ENCODE measurements around the gene FRMD6. TPM values are rescaled to one million over a fixed set of nuclear protein-coding genes. Genes with fewer than 3 reads are reported as not detected.
A peak's percentile ranks its signal among the peaks of the same experiment; 100 is the strongest.

The FRMD6 gene
- total RNA-seq (1 to 10 TPM; 7.8 to 8.8 (median 8.1) TPM), polyA plus RNA-seq (3.1 TPM)
- long read RNA-seq, donor 1, full-length matches to known transcripts = 2 of 6 reads
- long read RNA-seq, donor 1, partial matches to known transcripts = 2 of 6 reads
- long read RNA-seq, donor 1, other reads (novel, unspliced or antisense) = 2 of 6 reads
- long read RNA-seq, donor 2, full-length matches to known transcripts = 1 of 2 reads
- long read RNA-seq, donor 2, partial matches to known transcripts = 0 of 2 reads
- long read RNA-seq, donor 2, other reads (novel, unspliced or antisense) = 1 of 2 reads
- long read RNA-seq, donor 3, full-length matches to known transcripts = 11 of 16 reads
- long read RNA-seq, donor 3, partial matches to known transcripts = 0 of 16 reads
- long read RNA-seq, donor 3, other reads (novel, unspliced or antisense) = 5 of 16 reads
- long read RNA-seq, donor 4, full-length matches to known transcripts = 3 of 3 reads
- long read RNA-seq, donor 4, partial matches to known transcripts = 0 of 3 reads
- long read RNA-seq, donor 4, other reads (novel, unspliced or antisense) = 0 of 3 reads

DNA sequence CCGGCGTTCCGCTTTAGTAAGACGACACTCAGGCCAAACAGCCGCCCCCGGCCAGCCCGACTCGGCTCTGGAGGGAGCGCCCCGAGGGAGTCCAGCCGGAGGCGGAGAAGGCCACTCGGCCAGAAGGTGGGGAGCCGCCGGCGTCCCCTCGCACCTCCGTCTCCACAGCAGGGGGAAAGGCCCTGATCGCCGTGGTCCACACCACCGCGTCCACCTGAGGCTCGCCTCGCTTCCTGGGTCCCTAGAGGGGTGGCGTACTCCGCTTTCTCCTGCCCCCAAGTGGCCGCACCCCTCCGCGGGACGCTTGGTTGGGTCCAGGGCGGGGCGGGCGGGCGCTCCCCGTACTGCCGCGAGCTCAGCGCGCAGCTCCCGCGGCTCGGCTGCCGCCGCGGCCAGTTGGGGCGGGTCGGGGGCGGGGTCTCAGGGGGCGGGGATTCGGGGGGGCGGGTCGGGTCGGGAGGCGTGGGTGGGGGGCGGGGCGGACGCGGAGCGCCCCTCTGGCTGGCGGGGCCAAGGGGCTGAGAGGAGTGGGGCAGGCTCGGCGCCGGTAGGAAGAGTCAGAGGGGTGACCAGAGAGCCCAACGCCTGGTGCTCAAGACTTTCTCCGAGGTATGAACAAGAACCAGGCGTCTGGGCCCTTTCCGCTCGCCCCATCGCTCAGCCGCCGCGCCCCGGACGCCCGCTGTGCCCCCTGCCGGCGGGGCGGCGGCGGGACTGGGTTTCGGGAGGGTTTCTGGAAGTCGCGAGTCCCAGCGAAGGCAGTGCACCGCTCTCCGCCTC, at the start of gene FRMD6:
TSS of gene FRMD6 (plus strand) at position 523 of the 780 bp plus-strand sequence. CDS start 37,927 bp downstream, outside the sequence.
- Histone ChIP-seq H3K4me3 (ENCODE audit: low read length) (peak within 1 kb of the TSS; percentile 76), H3K27ac (ENCODE audit: low read length) (peak within 1 kb of the TSS; percentile 92), H3K4me1 (ENCODE audit: control insufficient read depth, insufficient read depth, low read length) (no peaks in the 10 kb centered on the region), H3K27me3 (ENCODE audit: control insufficient read depth, insufficient read depth) (no peaks in the 10 kb centered on the region), H3K9me3 (ENCODE audit: control insufficient read depth, low read length) (no peaks in the 10 kb centered on the region)
- peak; percentile 96 for ATAC-seq
- WGBS = under 1% methylated on average over 86 of the region's 86 CpGs
- intact Hi-C loops (cut with DNase I) = loop anchor here in 1 of 4 donors (10.0 kb wide), 1 partner anchor 123 kb away; no protein-coding TSS in a partner anchor
- DNase-seq = peak; percentile 91 to 96 (median 95)

DNA sequence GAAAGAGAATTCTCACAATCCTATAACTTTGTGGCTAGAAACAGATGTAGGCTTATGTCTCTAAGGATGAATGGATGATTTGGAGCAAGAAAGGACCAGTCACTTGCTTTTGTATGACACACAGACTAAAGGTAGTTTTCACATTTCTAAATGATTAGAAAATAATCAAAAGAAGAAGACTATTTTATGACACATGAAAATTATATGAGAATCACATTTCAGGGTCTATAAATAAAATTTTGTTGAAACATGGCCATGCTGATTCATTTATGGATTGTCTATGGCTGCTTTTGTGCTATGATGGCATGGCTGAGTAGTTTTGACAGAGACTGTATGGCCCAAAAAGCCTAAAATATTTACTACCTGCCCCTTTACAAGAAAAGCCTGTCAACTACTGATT, 49.4 kb upstream of the FRMD6 start:
- no peak overlapping the region for H3K4me3 ChIP-seq (ENCODE audit: low read length)
- H3K27ac ChIP-seq (ENCODE audit: low read length) = no peak overlapping the region
- no peaks in the 10 kb centered on the region for H3K9me3 ChIP-seq (ENCODE audit: control insufficient read depth, low read length)
- intact Hi-C loops (cut with DNase I) = no loop called here
- H3K27me3 ChIP-seq (ENCODE audit: control insufficient read depth, insufficient read depth) = no peaks in the 10 kb centered on the region
- DNase-seq = no peak
- ATAC-seq = no peak
- H3K4me1 ChIP-seq (ENCODE audit: control insufficient read depth, insufficient read depth, low read length) = peaks cover 1% of the 10 kb centered on the region

DNA sequence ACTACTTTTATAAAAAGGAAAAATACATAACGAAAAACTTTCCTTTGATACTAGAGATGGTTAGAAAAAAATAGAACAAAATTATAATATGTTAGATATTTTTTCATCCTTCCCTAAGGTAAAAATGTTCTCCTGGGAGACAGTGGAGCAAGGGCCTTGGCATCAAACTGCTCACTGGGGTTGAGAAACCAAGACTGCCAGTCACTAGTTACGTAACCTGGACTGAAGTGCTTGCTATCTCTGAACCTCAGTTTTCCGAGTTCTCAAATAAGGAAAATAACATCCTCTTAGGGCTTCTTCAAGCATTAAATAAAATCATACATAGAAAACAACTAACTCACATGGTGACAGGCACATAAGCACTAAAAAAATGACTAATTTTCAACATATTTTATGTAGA, 48.2 kb upstream of the FRMD6 start:
- ATAC-seq = no peak
- no peak for DNase-seq

DNA sequence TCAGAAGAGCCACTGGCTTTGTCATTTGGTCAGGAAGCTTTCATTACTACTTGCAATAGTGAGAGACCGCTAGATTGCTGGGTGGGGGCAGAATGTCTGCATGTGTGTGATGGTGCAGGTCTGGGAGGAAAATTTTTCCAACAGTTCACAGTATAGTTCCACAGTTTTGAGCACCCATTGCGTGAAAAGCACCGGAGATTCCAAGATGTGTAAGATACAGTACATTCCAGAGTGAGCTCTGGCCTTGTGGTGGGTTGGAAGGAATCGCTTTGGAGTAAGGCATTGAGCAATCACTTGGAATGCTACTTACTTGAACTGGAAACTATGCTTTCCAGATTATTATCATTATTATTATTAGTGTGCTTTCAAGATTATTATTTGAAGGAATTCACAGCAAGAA, 47.6 kb upstream of the FRMD6 start:
- 72% methylated on average over 4 of the region's 4 CpGs for WGBS
- DNase-seq (no peak), ATAC-seq (peak in 1 of 2 donors; percentile 49)
- Histone ChIP-seq H3K27ac (ENCODE audit: low read length) (no peak overlapping the region), H3K27me3 (ENCODE audit: control insufficient read depth, insufficient read depth) (no peaks in the 10 kb centered on the region), H3K9me3 (ENCODE audit: control insufficient read depth, low read length) (no peaks in the 10 kb centered on the region), H3K4me1 (ENCODE audit: control insufficient read depth, insufficient read depth, low read length) (peaks cover 1% of the 10 kb centered on the region), H3K4me3 (ENCODE audit: low read length) (no peak overlapping the region)
- intact Hi-C loops (cut with DNase I) = no loop called here

More for the DNA sequence above, 48.2 kb upstream of the FRMD6 start:
- 81% methylated on average over 3 of the region's 3 CpGs for WGBS
- Histone ChIP-seq H3K9me3 (ENCODE audit: control insufficient read depth, low read length) (no peaks in the 10 kb centered on the region), H3K4me1 (ENCODE audit: control insufficient read depth, insufficient read depth, low read length) (peaks cover 1% of the 10 kb centered on the region), H3K27ac (ENCODE audit: low read length) (no peak overlapping the region), H3K27me3 (ENCODE audit: control insufficient read depth, insufficient read depth) (no peaks in the 10 kb centered on the region), H3K4me3 (ENCODE audit: low read length) (no peak overlapping the region)
- intact Hi-C loops (cut with DNase I) = no loop called here

DNA sequence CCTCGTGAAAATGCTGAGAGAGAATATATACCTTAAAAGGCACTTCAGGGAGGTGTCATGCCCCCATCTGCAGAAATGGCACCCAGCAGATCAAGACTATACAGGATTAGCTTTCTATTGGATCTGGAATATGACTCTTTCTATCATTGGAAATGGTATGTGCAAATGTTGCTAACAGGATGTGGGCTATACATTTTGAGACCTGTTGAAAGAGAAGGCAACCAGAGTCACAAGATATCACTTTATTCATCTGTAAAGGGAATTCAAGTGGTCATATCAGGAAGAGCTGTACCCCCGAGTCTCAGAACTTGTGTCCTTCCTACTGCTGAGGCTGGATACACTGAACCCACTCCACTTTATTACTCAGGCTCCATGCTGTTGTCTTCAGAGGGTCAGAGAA, 46.1 kb upstream of the FRMD6 start:
- Histone ChIP-seq H3K27ac (ENCODE audit: low read length) (no peak overlapping the region), H3K9me3 (ENCODE audit: control insufficient read depth, low read length) (no peaks in the 10 kb centered on the region), H3K4me3 (ENCODE audit: low read length) (no peak overlapping the region), H3K27me3 (ENCODE audit: control insufficient read depth, insufficient read depth) (no peaks in the 10 kb centered on the region), H3K4me1 (ENCODE audit: control insufficient read depth, insufficient read depth, low read length) (peaks cover 1% of the 10 kb centered on the region)
- no peak for ATAC-seq
- 82% methylated on average over 2 of the region's 2 CpGs for WGBS
- no peak for DNase-seq
- intact Hi-C loops (cut with DNase I) = no loop called here

DNA sequence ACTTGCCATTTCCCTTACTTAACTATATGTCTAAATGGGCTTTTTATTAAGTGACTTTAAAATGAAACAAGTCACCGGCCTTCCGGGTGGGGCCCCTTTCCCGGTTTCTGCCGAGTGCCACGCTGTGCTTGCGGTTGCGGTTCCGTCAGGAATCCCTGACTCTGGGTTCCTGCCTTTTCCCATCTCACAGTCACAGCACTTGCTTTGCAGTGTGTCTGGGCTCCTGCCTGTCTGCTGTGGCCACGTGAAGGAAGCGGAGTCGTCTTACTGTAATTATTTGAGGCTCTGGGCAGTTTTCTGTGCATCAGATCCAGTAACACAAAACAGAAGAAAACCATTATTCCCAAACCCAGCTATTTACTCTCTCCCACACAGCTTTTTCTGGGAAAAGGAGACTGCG, 44.0 kb upstream of the FRMD6 start:
- 73% methylated on average over 12 of the region's 12 CpGs for WGBS
- Histone ChIP-seq H3K27ac (ENCODE audit: low read length) (no peak overlapping the region), H3K4me3 (ENCODE audit: low read length) (no peak overlapping the region), H3K9me3 (ENCODE audit: control insufficient read depth, low read length) (no peaks in the 10 kb centered on the region), H3K4me1 (ENCODE audit: control insufficient read depth, insufficient read depth, low read length) (no peaks in the 10 kb centered on the region), H3K27me3 (ENCODE audit: control insufficient read depth, insufficient read depth) (no peaks in the 10 kb centered on the region)
- intact Hi-C loops (cut with DNase I) = no loop called here
- ATAC-seq = no peak
- DNase-seq = no peak

DNA sequence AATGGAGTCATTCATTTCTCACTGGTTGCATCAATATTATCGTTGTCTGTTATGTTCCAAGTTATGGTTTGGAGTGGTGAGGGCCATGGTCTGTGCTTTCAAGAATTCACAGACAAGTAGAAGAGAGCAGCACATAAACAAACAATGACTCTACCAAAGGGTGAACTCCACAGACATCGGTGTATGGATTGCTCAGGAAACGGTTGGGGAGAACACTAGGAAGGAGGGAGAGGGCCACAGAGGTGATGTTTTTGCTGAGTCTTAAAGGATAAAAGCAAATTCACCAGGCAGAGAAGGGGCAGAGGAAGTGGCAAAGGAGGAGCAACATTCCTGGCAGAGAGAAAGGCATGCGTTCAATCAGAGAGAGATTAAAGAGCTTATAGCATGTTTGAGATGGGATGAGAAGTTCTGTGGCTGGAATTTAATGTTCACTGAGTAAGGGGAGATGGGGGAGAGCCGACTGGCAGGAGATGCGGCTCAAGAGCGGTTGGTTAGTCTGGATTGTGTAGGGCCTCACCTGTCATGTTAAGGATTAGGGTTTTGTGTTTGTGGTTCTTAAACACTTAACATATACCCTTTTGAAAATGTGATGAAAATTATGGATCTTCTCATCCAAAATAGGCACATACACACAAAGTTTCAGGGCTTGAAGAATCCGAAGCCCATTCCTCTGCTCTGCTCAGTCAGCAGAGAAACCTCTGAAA, 42.3 kb upstream of the FRMD6 start:
- DNase-seq (no peak), ATAC-seq (no peak)
- 64% methylated on average over 8 of the region's 8 CpGs for WGBS
- no peak overlapping the region for H3K27ac ChIP-seq (ENCODE audit: low read length)
- no peak overlapping the region for H3K4me3 ChIP-seq (ENCODE audit: low read length)
- no peaks in the 10 kb centered on the region for H3K27me3 ChIP-seq (ENCODE audit: control insufficient read depth, insufficient read depth)
- intact Hi-C loops (cut with DNase I) = no loop called here
- H3K9me3 ChIP-seq (ENCODE audit: control insufficient read depth, low read length) = no peaks in the 10 kb centered on the region
- no peaks in the 10 kb centered on the region for H3K4me1 ChIP-seq (ENCODE audit: control insufficient read depth, insufficient read depth, low read length)

DNA sequence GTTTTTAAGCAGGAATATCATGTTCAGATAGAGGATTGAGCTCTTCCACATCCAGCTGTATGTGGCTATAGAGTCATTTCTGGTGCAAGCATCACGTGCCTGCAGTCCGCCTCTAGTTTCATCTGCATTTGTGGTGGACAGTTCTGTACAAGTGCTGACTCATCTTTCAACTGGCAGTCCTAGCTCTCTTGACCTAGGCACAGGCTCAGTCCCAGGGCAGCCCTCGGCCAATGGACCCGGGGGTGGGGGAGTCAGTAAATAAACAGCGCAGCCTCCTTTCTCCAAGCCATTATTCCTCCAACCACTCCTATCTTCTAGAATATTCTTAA, 41.8 kb upstream of the FRMD6 start:
- H3K4me1 ChIP-seq (ENCODE audit: control insufficient read depth, insufficient read depth, low read length) = no peaks in the 10 kb centered on the region
- H3K9me3 ChIP-seq (ENCODE audit: control insufficient read depth, low read length) = no peaks in the 10 kb centered on the region
- no peak for ATAC-seq
- no peak overlapping the region for H3K4me3 ChIP-seq (ENCODE audit: low read length)
- no peak for DNase-seq
- H3K27ac ChIP-seq (ENCODE audit: low read length) = no peak overlapping the region
- 91% methylated on average over 5 of the region's 5 CpGs for WGBS
- no peaks in the 10 kb centered on the region for H3K27me3 ChIP-seq (ENCODE audit: control insufficient read depth, insufficient read depth)
- intact Hi-C loops (cut with DNase I) = no loop called here

DNA sequence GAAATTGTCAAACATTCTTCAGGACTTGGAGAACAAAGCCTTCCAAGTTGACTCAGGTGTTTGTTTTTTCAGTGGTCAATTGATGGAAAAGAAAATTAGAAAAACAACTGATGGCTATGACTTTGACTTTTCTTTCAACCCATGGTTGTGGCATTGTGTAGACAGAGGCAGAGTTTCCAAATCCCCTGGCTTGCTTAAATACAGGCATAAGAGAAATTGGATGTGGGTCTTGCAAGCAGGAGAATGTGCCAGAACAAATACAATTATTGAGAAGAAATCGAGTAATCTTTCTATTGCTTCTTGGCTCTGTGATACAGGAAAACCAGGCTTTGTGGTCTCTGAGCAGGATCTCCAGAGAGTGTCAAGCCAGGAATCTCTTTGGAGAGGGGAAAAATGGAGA, 40.9 kb upstream of the FRMD6 start:
- H3K27me3 ChIP-seq (ENCODE audit: control insufficient read depth, insufficient read depth) = no peaks in the 10 kb centered on the region
- no peak overlapping the region for H3K4me3 ChIP-seq (ENCODE audit: low read length)
- no peak for ATAC-seq
- no peak overlapping the region for H3K27ac ChIP-seq (ENCODE audit: low read length)
- no peaks in the 10 kb centered on the region for H3K4me1 ChIP-seq (ENCODE audit: control insufficient read depth, insufficient read depth, low read length)
- WGBS = 39% methylated on average over 1 of the region's 1 CpG
- H3K9me3 ChIP-seq (ENCODE audit: control insufficient read depth, low read length) = no peaks in the 10 kb centered on the region
- intact Hi-C loops (cut with DNase I) = no loop called here
- DNase-seq = no peak

DNA sequence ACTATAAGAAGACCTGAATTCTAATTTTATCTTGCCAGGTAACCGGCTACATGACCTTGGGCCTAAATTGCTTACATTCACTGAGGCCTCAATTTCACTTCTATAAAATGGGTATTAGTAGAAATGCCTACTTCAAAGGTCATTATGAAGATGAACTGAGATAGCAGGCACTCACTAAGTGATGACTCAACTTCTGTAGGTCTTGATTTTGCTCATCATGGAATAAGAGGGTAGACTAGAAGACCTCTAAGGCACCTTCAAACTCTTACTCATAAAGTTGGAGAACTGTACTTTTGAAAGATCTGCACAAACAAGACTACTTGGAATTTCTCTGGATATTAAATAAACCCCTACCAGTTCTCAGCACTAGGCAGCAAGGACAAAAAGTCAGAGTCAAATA, 39.3 kb upstream of the FRMD6 start:
- no peaks in the 10 kb centered on the region for H3K27me3 ChIP-seq (ENCODE audit: control insufficient read depth, insufficient read depth)
- no peaks in the 10 kb centered on the region for H3K4me1 ChIP-seq (ENCODE audit: control insufficient read depth, insufficient read depth, low read length)
- intact Hi-C loops (cut with DNase I) = no loop called here
- ATAC-seq = no peak
- WGBS = 94% methylated on average over 1 of the region's 1 CpG
- H3K9me3 ChIP-seq (ENCODE audit: control insufficient read depth, low read length) = no peaks in the 10 kb centered on the region
- no peak for DNase-seq
- no peak overlapping the region for H3K4me3 ChIP-seq (ENCODE audit: low read length)
- H3K27ac ChIP-seq (ENCODE audit: low read length) = no peak overlapping the region

DNA sequence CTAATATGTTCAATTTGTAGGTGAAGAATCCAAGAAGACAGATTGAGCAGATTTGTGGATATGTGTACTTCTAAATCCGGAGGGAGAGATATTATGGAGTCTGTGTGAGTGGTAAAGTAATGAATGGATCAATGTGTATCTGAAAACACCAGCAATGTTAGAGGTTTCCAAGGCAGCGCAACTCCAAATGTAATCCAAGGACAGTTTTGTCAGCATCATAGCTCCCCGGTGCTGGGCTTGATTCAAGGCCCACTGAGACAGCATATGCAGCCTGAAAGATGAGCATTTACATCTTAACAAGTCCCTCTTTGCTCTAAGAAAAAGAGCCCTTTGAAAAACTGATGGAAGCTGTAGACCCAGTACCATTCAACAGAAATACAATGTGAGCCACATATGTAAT, 38.3 kb upstream of the FRMD6 start:
- DNase-seq (no peak), ATAC-seq (no peak)
- no peaks in the 10 kb centered on the region for H3K4me1 ChIP-seq (ENCODE audit: control insufficient read depth, insufficient read depth, low read length)
- H3K27me3 ChIP-seq (ENCODE audit: control insufficient read depth, insufficient read depth) = no peaks in the 10 kb centered on the region
- WGBS = 85% methylated on average over 3 of the region's 3 CpGs
- no peak overlapping the region for H3K4me3 ChIP-seq (ENCODE audit: low read length)
- H3K27ac ChIP-seq (ENCODE audit: low read length) = no peak overlapping the region
- intact Hi-C loops (cut with DNase I) = no loop called here
- H3K9me3 ChIP-seq (ENCODE audit: control insufficient read depth, low read length) = no peaks in the 10 kb centered on the region
